Subcutaneous adipose tissue (tissue), 4 donors: ENCODE results near the gene HDAC8. TPM values are rescaled to one million over a fixed set of nuclear protein-coding genes. Genes with fewer than 3 reads are reported as not detected.

Experiments used
- CTCF ChIP-seq: fragments of 450-650 bp; IDR thresholded peaks from one replicate; pipeline ENCODE4 v1.5.1; 2016; ENCODE audit warnings: low read depth, mild to moderate bottlenecking, control low read depth, antibody characterized with exemption, moderate library complexity
- small RNA-seq: library from RNA; depleted of rRNA; stranded (forward); fragments of <200 nt; gene quantifications from one replicate; pipeline ENCODE3, GENCODE V24; 2016
- total RNA-seq, 4 donors: library from RNA; depleted of rRNA; stranded (reverse); fragments of >200 nt; gene quantifications; one replicate each; pipeline ENCODE4 v1.1.0, GENCODE V29; 2016

Gene HDAC8
- total RNA-seq, 4 donors from 2014 or later: 26.2 to 34.0 (median 31.5) TPM

- TF ChIP-seq CTCF: no peak
Measured at GRCh38 chrX:72294497-72294896, 278.1 kb downstream of the HDAC8 start.

- TF ChIP-seq CTCF: no peak
Measured at GRCh38 chrX:72282302-72282701, 290.3 kb downstream of the HDAC8 start.

- TF ChIP-seq CTCF: no peak
Measured at GRCh38 chrX:72280321-72280845, 292.3 kb downstream of the HDAC8 start.

Small RNA genes within 50 kb of the gene (small RNA-seq; reads per million reads assigned to genes)
- 0.49 reads per million for gene RF00019
- not detected for gene RNU2-68P

Other genes starting within 250 kb of the HDAC8 start
- gene PHKA1, start 141.5 kb upstream of the HDAC8 start, total RNA-seq: 1 to 10 TPM; 3.3 to 6.5 (median 4.4) TPM
- not detected for gene DMRTC1B, start 204.0 kb upstream of the HDAC8 start, total RNA-seq
- not detected for gene FAM236B, start 209.8 kb upstream of the HDAC8 start, total RNA-seq
- gene FAM236D, start 235.4 kb upstream of the HDAC8 start, total RNA-seq: not detected